IMR-90 (cell line): ENCODE measurements around the gene KHNYN.
"Not testable (repeated sequence)": the region's sequence is repeated elsewhere in the genome, so short reads cannot be mapped to it uniquely, and the experiment has no call there.

ENCODE experiments used
- CEBPB ChIP-seq: IDR thresholded peaks from 2 replicates; pipeline ENCODE4 v1.6.1; 2012; ENCODE audit warnings: low read depth, low read length, improper control_type of control experiment
- CHD1 ChIP-seq: IDR thresholded peaks from 2 replicates; pipeline ENCODE4 v1.6.1; 2012; ENCODE audit warnings: low read depth, low read length, improper control_type of control experiment
- MAFK ChIP-seq: IDR thresholded peaks from 2 replicates; pipeline ENCODE4 v1.6.1; 2012; ENCODE audit warnings: low read depth, low read length, improper control_type of control experiment
- MAZ ChIP-seq: IDR thresholded peaks from 2 replicates; pipeline ENCODE4 v1.6.1; 2012; ENCODE audit warnings: low read depth, mild to moderate bottlenecking, low read length, improper control_type of control experiment, moderate library complexity, borderline replicate concordance
- MXI1 ChIP-seq: IDR thresholded peaks from 2 replicates; pipeline ENCODE4 v1.6.1; 2012; ENCODE audit warnings: low read depth, mild to moderate bottlenecking, low read length, moderate library complexity, borderline replicate concordance
- POLR2A ChIP-seq: IDR thresholded peaks from 2 replicates; pipeline ENCODE4 v1.6.1; 2012; ENCODE audit warnings: mild to moderate bottlenecking, low read depth, low read length
- RAD21 ChIP-seq: IDR thresholded peaks from 2 replicates; pipeline ENCODE4 v1.6.1; 2012; ENCODE audit warnings: low read length, improper control_type of control experiment
- RCOR1 ChIP-seq: IDR thresholded peaks from 2 replicates; pipeline ENCODE4 v1.6.1; 2012; ENCODE audit warnings: mild to moderate bottlenecking, low read length, improper control_type of control experiment; ENCODE audit not compliant: insufficient replicate concordance
- SMC3 ChIP-seq: fragments of 150-350 bp; IDR thresholded peaks from 2 replicates; pipeline ENCODE4 v1.6.1; 2016; ENCODE audit warnings: low read depth, mild to moderate bottlenecking, antibody characterized with exemption, low read length, moderate library complexity
- TF ChIP-seq, protein P1 (sequence below): conservative IDR thresholded peaks from 2 replicates; pipeline ENCODE4 v1.5.1; 2012; ENCODE audit warnings: mild to moderate bottlenecking, low read depth, low read length, improper control_type of control experiment
- TF ChIP-seq, protein P2 (sequence below): fragments of 150-350 bp; IDR thresholded peaks from 2 replicates; pipeline ENCODE4 v1.6.1; 2017; ENCODE audit warnings: mild to moderate bottlenecking, antibody characterized with exemption, low read length, low read depth

- TF ChIP-seq, protein P1, sequence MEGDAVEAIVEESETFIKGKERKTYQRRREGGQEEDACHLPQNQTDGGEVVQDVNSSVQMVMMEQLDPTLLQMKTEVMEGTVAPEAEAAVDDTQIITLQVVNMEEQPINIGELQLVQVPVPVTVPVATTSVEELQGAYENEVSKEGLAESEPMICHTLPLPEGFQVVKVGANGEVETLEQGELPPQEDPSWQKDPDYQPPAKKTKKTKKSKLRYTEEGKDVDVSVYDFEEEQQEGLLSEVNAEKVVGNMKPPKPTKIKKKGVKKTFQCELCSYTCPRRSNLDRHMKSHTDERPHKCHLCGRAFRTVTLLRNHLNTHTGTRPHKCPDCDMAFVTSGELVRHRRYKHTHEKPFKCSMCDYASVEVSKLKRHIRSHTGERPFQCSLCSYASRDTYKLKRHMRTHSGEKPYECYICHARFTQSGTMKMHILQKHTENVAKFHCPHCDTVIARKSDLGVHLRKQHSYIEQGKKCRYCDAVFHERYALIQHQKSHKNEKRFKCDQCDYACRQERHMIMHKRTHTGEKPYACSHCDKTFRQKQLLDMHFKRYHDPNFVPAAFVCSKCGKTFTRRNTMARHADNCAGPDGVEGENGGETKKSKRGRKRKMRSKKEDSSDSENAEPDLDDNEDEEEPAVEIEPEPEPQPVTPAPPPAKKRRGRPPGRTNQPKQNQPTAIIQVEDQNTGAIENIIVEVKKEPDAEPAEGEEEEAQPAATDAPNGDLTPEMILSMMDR: not testable (repeated sequence)
- TF ChIP-seq SMC3, MXI1, MAZ, RCOR1, POLR2A, MAFK, CHD1, RAD21, CEBPB: not testable (repeated sequence)
- TF ChIP-seq, protein P2, sequence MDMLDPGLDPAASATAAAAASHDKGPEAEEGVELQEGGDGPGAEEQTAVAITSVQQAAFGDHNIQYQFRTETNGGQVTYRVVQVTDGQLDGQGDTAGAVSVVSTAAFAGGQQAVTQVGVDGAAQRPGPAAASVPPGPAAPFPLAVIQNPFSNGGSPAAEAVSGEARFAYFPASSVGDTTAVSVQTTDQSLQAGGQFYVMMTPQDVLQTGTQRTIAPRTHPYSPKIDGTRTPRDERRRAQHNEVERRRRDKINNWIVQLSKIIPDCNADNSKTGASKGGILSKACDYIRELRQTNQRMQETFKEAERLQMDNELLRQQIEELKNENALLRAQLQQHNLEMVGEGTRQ: not testable (repeated sequence)
These were observed 40.7 kb downstream of the KHNYN start for GRCh38 chr14:24470450-24470849.
